DND-41 (cell line): ENCODE results near the gene ZNF583.

Experiments used
- ATAC-seq: fragments of 200-7000 bp; cut with Tn5 transposase; 3 replicates; pipeline ENCODE4 v1.9.1; 2021; ENCODE audit warnings: low read depth; ENCODE audit not compliant: insufficient read depth
- DNase-seq: peaks from one replicate; pipeline ENCODE4 v3.0.0-alpha.2; 2020
- H2AFZ ChIP-seq: 2 replicates; pipeline ENCODE4 v1.6.0; 2012; ENCODE audit warnings: low read depth, low read length
- H3K27ac ChIP-seq: 2 replicates; pipeline ENCODE4 v1.5.1; 2012; ENCODE audit warnings: low read length, inconsistent platforms
- H3K27me3 ChIP-seq: fragments of 200-600 bp; sonication (generic); 2 replicates; pipeline ENCODE4 v1.6.0; 2012; ENCODE audit warnings: low read length, mild to moderate bottlenecking, inconsistent platforms; ENCODE audit not compliant: insufficient read depth, poor library complexity
- H3K36me3 ChIP-seq: 2 replicates; pipeline ENCODE4 v1.5.1; 2012; ENCODE audit warnings: low read length, inconsistent platforms; ENCODE audit not compliant: insufficient read depth
- H3K4me1 ChIP-seq: 2 replicates; pipeline ENCODE4 v1.5.1; 2012; ENCODE audit warnings: mild to moderate bottlenecking, low read length; ENCODE audit not compliant: insufficient read depth
- H3K4me2 ChIP-seq: 2 replicates; pipeline ENCODE4 v1.6.0; 2012; ENCODE audit warnings: mild to moderate bottlenecking, moderate library complexity, low read length, inconsistent platforms; ENCODE audit not compliant: insufficient read depth
- H3K4me3 ChIP-seq, 2 experiments: fragments of 200-600 bp in 1 of 2; shearing (Covaris generic) in 1 of 2; 2 replicates each; pipeline ENCODE4 v1.5.1; 2012 to 2016; ENCODE audit warnings: inconsistent platforms in 2 of 2, low read length in 2 of 2, mild to moderate bottlenecking in 2 of 2, low read depth in 1 of 2, moderate library complexity in 1 of 2
- H3K79me2 ChIP-seq: 2 replicates; pipeline ENCODE4 v1.6.0; 2012; ENCODE audit warnings: low read length, inconsistent platforms; ENCODE audit not compliant: insufficient read depth
- H3K9ac ChIP-seq: 2 replicates; pipeline ENCODE4 v1.6.0; 2012; ENCODE audit warnings: low read depth, mild to moderate bottlenecking, inconsistent platforms, low read length, moderate library complexity
- H3K9me3 ChIP-seq: 2 replicates; pipeline ENCODE4 v1.5.1; 2012; ENCODE audit warnings: low read length, moderate library complexity, mild to moderate bottlenecking, inconsistent platforms; ENCODE audit not compliant: insufficient read depth, severe bottlenecking
- H4K20me1 ChIP-seq: 2 replicates; pipeline ENCODE4 v1.6.0; 2012; ENCODE audit warnings: low read length; ENCODE audit not compliant: insufficient read depth
- CTCF ChIP-seq: IDR thresholded peaks from 2 replicates; pipeline ENCODE4 v1.5.1; 2012; ENCODE audit warnings: borderline replicate concordance, low read length, moderate library complexity, mild to moderate bottlenecking; ENCODE audit not compliant: poor library complexity, severe bottlenecking; ENCODE audit errors: extremely low read depth
- EZH2 ChIP-seq: IDR thresholded peaks from 3 replicates; pipeline ENCODE4 v1.6.1; 2012; ENCODE audit warnings: borderline replicate concordance, low read depth, mild to moderate bottlenecking, moderate library complexity, low read length, inconsistent platforms; ENCODE audit not compliant: severe bottlenecking

The ZNF583 gene

GRCh38 chr19:56423276-56423984 lies 19.3 kb downstream of the ZNF583 start:
- Histone ChIP-seq H2AFZ (no peak overlapping the region), H3K36me3 (peaks cover 47% of the 10 kb centered on the region; the same call in 1 of the 2 replicates), H3K9ac (no peak overlapping the region), H3K79me2 (no peaks in the 10 kb centered on the region), H3K4me3 (no peak overlapping the region), H4K20me1 (no peaks in the 10 kb centered on the region), H3K27ac (no peak overlapping the region), H3K27me3 (no peaks in the 10 kb centered on the region), H3K9me3 (peaks cover 86% of the 10 kb centered on the region), H3K4me1 (no peaks in the 10 kb centered on the region), H3K4me2 (no peak overlapping the region)
- ATAC-seq (no peak), DNase-seq (no peak)
- TF ChIP-seq CTCF (no peak), EZH2 (no peak)

- Histone ChIP-seq H3K4me1 (no peaks in the 10 kb centered on the region), H3K4me3 (no peak overlapping the region), H3K36me3 (peaks cover 42% of the 10 kb centered on the region; the same call in 1 of the 2 replicates), H3K79me2 (no peaks in the 10 kb centered on the region), H2AFZ (no peak overlapping the region), H3K27ac (no peak overlapping the region), H3K9me3 (peaks cover 84% of the 10 kb centered on the region), H3K4me2 (no peak overlapping the region), H3K27me3 (no peaks in the 10 kb centered on the region), H3K9ac (no peak overlapping the region), H4K20me1 (no peaks in the 10 kb centered on the region)
- TF ChIP-seq EZH2 (no peak), CTCF (no peak)
- no peak for ATAC-seq
- no peak for DNase-seq
Measured at GRCh38 chr19:56423985-56424353, 19.8 kb downstream of the ZNF583 start.

- H3K9me3 ChIP-seq = peaks cover 52% of the 10 kb centered on the region
- no peak overlapping the region for H2AFZ ChIP-seq
- no peaks in the 10 kb centered on the region for H3K36me3 ChIP-seq
- H3K9ac ChIP-seq = no peak overlapping the region
- H3K4me3 ChIP-seq = no peak overlapping the region
- H3K27ac ChIP-seq = no peak overlapping the region
- no peaks in the 10 kb centered on the region for H3K4me1 ChIP-seq
- H3K4me2 ChIP-seq = no peak overlapping the region
- TF ChIP-seq EZH2 (no peak), CTCF (no peak)
- ATAC-seq (no peak), DNase-seq (no peak)
- H3K27me3 ChIP-seq = no peaks in the 10 kb centered on the region
- H3K79me2 ChIP-seq = no peaks in the 10 kb centered on the region
- no peaks in the 10 kb centered on the region for H4K20me1 ChIP-seq
Measured at GRCh38 chr19:56441206-56441792, 37.2 kb downstream of the ZNF583 start.
